PFSK-1 (cell line): ENCODE data around the gene DOCK4.

Source experiments
- FOXP2 ChIP-seq: optimal IDR thresholded peaks from 2 replicates; pipeline ENCODE3; 2011; ENCODE audit warnings: borderline replicate concordance, control low read depth, inconsistent platforms; ENCODE audit not compliant: insufficient read depth; ENCODE audit errors: extremely low read length, extremely low read depth
- POLR2AphosphoS5 ChIP-seq: IDR thresholded peaks from 2 replicates; pipeline ENCODE4 v1.6.1; 2012; ENCODE audit warnings: low read depth, mild to moderate bottlenecking, control low read depth, low read length, moderate library complexity
- REST ChIP-seq, 2 experiments: IDR thresholded peaks; 2 replicates each; pipeline versions ENCODE4 v1.6.1 to v1.8.0; 2011 to 2012; ENCODE audit warnings: low read depth in 2 of 2, low read length in 2 of 2, control low read depth in 1 of 2, inconsistent platforms in 1 of 2, mild to moderate bottlenecking in 1 of 2, moderate library complexity in 1 of 2; ENCODE audit not compliant: insufficient read depth in 1 of 2
- SIN3A ChIP-seq: IDR thresholded peaks from 2 replicates; pipeline ENCODE4 v1.6.1; 2012; ENCODE audit warnings: mild to moderate bottlenecking, low read length, moderate library complexity, borderline replicate concordance; ENCODE audit not compliant: insufficient read depth
- TAF1 ChIP-seq: IDR thresholded peaks from 2 replicates; pipeline ENCODE4 v1.6.1; 2012; ENCODE audit warnings: low read length, control low read depth, borderline replicate concordance; ENCODE audit not compliant: insufficient read depth

Gene DOCK4

GRCh38 chr7:112012242-112012641 is 194.0 kb downstream of the DOCK4 start:
- no peak for TF ChIP-seq SIN3A
- TF ChIP-seq FOXP2, result no peak
- no peak for TF ChIP-seq TAF1
- no peak for TF ChIP-seq POLR2AphosphoS5
- no peak for TF ChIP-seq REST (IDR thresholded peaks at IDR 0.05; ENCODE audit: insufficient read depth in 1 of 2, low read depth in 2 of 2, low read length in 2 of 2)

GRCh38 chr7:112010994-112011393 is 195.2 kb downstream of the DOCK4 start:
- TF ChIP-seq POLR2AphosphoS5, result no peak
- TF ChIP-seq REST (IDR thresholded peaks at IDR 0.05; ENCODE audit: insufficient read depth in 1 of 2, low read depth in 2 of 2, low read length in 2 of 2), result no peak
- no peak for TF ChIP-seq TAF1
- TF ChIP-seq FOXP2, result no peak
- TF ChIP-seq SIN3A, result no peak

GRCh38 chr7:112010109-112010508 is 196.1 kb downstream of the DOCK4 start:
- TF ChIP-seq SIN3A (no peak), FOXP2 (no peak), POLR2AphosphoS5 (no peak), REST (IDR thresholded peaks at IDR 0.05; ENCODE audit: insufficient read depth in 1 of 2, low read depth in 2 of 2, low read length in 2 of 2) (no peak), TAF1 (no peak)

- TF ChIP-seq REST (IDR thresholded peaks at IDR 0.05; ENCODE audit: insufficient read depth in 1 of 2, low read depth in 2 of 2, low read length in 2 of 2) (no peak), POLR2AphosphoS5 (no peak), SIN3A (no peak), TAF1 (no peak), FOXP2 (no peak)
Measured at GRCh38 chr7:112009081-112009480, 197.1 kb downstream of the DOCK4 start.

GRCh38 chr7:112007185-112007584 is 199.0 kb downstream of the DOCK4 start:
- TF ChIP-seq SIN3A (no peak), POLR2AphosphoS5 (no peak), FOXP2 (no peak), REST (IDR thresholded peaks at IDR 0.05; ENCODE audit: insufficient read depth in 1 of 2, low read depth in 2 of 2, low read length in 2 of 2) (no peak), TAF1 (no peak)
